CD14-positive monocyte (primary cell): ENCODE results near the gene CDT1. TPM values are rescaled to one million over a fixed set of nuclear protein-coding genes. Genes with fewer than 3 reads are reported as not detected.

Source experiments
- DNase-seq, 3 donors: peaks; one replicate each; pipeline ENCODE4 v3.0.0-alpha.2; 2011 to 2022
- H2AFZ ChIP-seq: 2 replicates; pipeline ENCODE4 v1.6.0; 2012; ENCODE audit warnings: mild to moderate bottlenecking, low read depth, low read length, inconsistent platforms; ENCODE audit not compliant: insufficient read depth, poor library complexity, severe bottlenecking
- H3K27ac ChIP-seq, 2 donors: 1 replicate in 1 of 2; 2 replicates in 1 of 2; pipeline ENCODE4 v1.5.1; 2012 to 2013; ENCODE audit warnings: low read length in 2 of 2, control low read depth in 1 of 2, inconsistent platforms in 1 of 2, low read depth in 1 of 2, mild to moderate bottlenecking in 1 of 2
- H3K27me3 ChIP-seq, 2 donors: one replicate each; pipeline versions ENCODE4 v1.6.0 to v1.6.1; 2011 to 2013; ENCODE audit warnings: low read length in 2 of 2; ENCODE audit not compliant: control insufficient read depth in 2 of 2, insufficient read depth in 2 of 2
- H3K36me3 ChIP-seq, 2 donors: replicated peaks in 1 of 2; 1 replicate in 1 of 2; 2 replicates in 1 of 2; pipeline versions ENCODE4 v1.5.1 to v1.6.1; 2012 to 2013; ENCODE audit warnings: low read length in 2 of 2, control low read depth in 1 of 2, inconsistent platforms in 1 of 2, mild to moderate bottlenecking in 1 of 2; ENCODE audit not compliant: insufficient read depth in 2 of 2, control insufficient read depth in 1 of 2
- H3K4me1 ChIP-seq, 2 donors: 1 replicate in 1 of 2; 2 replicates in 1 of 2; pipeline versions ENCODE4 v1.5.1 to v1.6.1; 2012 to 2013; ENCODE audit warnings: low read length in 2 of 2, control low read depth in 1 of 2, inconsistent platforms in 1 of 2, mild to moderate bottlenecking in 1 of 2, moderate library complexity in 1 of 2; ENCODE audit not compliant: insufficient read depth in 2 of 2, control insufficient read depth in 1 of 2
- H3K4me2 ChIP-seq: replicated peaks from 2 replicates; pipeline ENCODE3; 2012; ENCODE audit warnings: low read length, moderate library complexity, mild to moderate bottlenecking; ENCODE audit not compliant: poor library complexity, severe bottlenecking; ENCODE audit errors: extremely low read depth
- H3K4me3 ChIP-seq, 3 experiments: fragments of 200-600 bp in 1 of 3; sonication (generic) in 1 of 3; replicated peaks in 1 of 3; 1 replicate in 2 of 3; 2 replicates in 1 of 3; pipeline ENCODE4 v1.5.1; 2011 to 2013; ENCODE audit warnings: low read length in 3 of 3, mild to moderate bottlenecking in 3 of 3, control low read depth in 2 of 3, low read depth in 2 of 3, inconsistent platforms in 1 of 3, moderate library complexity in 1 of 3
- H3K79me2 ChIP-seq: 2 replicates; pipeline ENCODE4 v1.6.0; 2012; ENCODE audit warnings: mild to moderate bottlenecking, control low read depth, inconsistent platforms, low read length, moderate library complexity; ENCODE audit not compliant: insufficient read depth
- H3K9ac ChIP-seq: 2 replicates; pipeline ENCODE4 v1.6.0; 2017; ENCODE audit warnings: low read length, mild to moderate bottlenecking; ENCODE audit not compliant: insufficient read depth, poor library complexity, severe bottlenecking
- H3K9me3 ChIP-seq, 2 donors: replicated peaks in 1 of 2; 1 replicate in 1 of 2; 2 replicates in 1 of 2; pipeline versions ENCODE4 v1.5.1 to v1.6.1; 2012 to 2013; ENCODE audit warnings: low read length in 2 of 2, control low read depth in 1 of 2; ENCODE audit not compliant: control insufficient read depth in 1 of 2, insufficient read depth in 1 of 2
- H4K20me1 ChIP-seq: 2 replicates; pipeline ENCODE4 v1.6.0; 2012; ENCODE audit warnings: mild to moderate bottlenecking, low read length, control low read depth, moderate library complexity; ENCODE audit not compliant: insufficient read depth
- H3K27ac Mint-ChIP-seq, 7 donors: one replicate each; pipeline ENCODE4 v1.8.0; 2020; ENCODE audit warnings: mild to moderate bottlenecking in 7 of 7, mixed read lengths in 7 of 7, moderate library complexity in 6 of 7, inconsistent platforms in 2 of 7
- H3K27me3 Mint-ChIP-seq, 3 donors: one replicate each; pipeline ENCODE4 v1.8.0; 2021 to 2022; ENCODE audit warnings: low read depth in 3 of 3, mild to moderate bottlenecking in 3 of 3, mixed read lengths in 3 of 3, moderate library complexity in 3 of 3, inconsistent platforms in 1 of 3
- H3K36me3 Mint-ChIP-seq, 2 donors: one replicate each; pipeline ENCODE4 v1.8.0; 2020; ENCODE audit warnings: mixed read lengths in 2 of 2, inconsistent platforms in 1 of 2, mild to moderate bottlenecking in 1 of 2
- H3K4me1 Mint-ChIP-seq: one replicate; pipeline ENCODE4 v1.8.0; 2020; ENCODE audit warnings: mild to moderate bottlenecking, mixed read lengths
- H3K4me3 Mint-ChIP-seq, 2 donors: one replicate each; pipeline ENCODE4 v1.8.0; 2020; ENCODE audit warnings: mild to moderate bottlenecking in 2 of 2, mixed read lengths in 2 of 2, moderate library complexity in 1 of 2
- H3K9me3 Mint-ChIP-seq, 7 donors: one replicate each; pipeline ENCODE4 v1.8.0; 2020 to 2022; ENCODE audit warnings: mixed read lengths in 7 of 7, mild to moderate bottlenecking in 6 of 7, moderate library complexity in 6 of 7, inconsistent platforms in 2 of 7
- WGBS: methylation state at CpG from one replicate; pipeline ENCODE4 v1.1.5; 2013; ENCODE audit warnings: missing lambda C conversion rate; ENCODE audit not compliant: insufficient coverage; 5-methylcytosine and 5-hydroxymethylcytosine counted together
- intact Hi-C, 2 donors: fragments of 100-400 bp; cut with micrococcal nuclease; formaldehyde crosslinking; loops; one replicate each; pipeline versions ENCODE4 v1.15.0 to v1.15.1; 2023
- polyA plus RNA-seq, 3 donors: library from polyadenylated mRNA; depleted of rRNA in 1 of 3; unstranded in 2 of 3; stranded (reverse) in 1 of 3; fragments of 300-500 nt in 2 of 3; fragments of >200 nt in 1 of 3; fragmentation: Illumina TruSeq in 2 of 3; gene quantifications; 1 replicate in 2 of 3; 2 replicates in 1 of 3; pipeline ENCODE4 v1.2.3, GENCODE V29; 2012 to 2021
- TF ChIP-seq, protein P1 (sequence below): fragments of 200-600 bp; IDR thresholded peaks from one replicate; pipeline ENCODE4 v1.8.0; 2022; ENCODE audit warnings: antibody characterized with exemption, mild to moderate bottlenecking

Gene CDT1
- polyA plus RNA-seq, 3 donors = 0.07 to 0.24 (median 0.16) TPM

DNA sequence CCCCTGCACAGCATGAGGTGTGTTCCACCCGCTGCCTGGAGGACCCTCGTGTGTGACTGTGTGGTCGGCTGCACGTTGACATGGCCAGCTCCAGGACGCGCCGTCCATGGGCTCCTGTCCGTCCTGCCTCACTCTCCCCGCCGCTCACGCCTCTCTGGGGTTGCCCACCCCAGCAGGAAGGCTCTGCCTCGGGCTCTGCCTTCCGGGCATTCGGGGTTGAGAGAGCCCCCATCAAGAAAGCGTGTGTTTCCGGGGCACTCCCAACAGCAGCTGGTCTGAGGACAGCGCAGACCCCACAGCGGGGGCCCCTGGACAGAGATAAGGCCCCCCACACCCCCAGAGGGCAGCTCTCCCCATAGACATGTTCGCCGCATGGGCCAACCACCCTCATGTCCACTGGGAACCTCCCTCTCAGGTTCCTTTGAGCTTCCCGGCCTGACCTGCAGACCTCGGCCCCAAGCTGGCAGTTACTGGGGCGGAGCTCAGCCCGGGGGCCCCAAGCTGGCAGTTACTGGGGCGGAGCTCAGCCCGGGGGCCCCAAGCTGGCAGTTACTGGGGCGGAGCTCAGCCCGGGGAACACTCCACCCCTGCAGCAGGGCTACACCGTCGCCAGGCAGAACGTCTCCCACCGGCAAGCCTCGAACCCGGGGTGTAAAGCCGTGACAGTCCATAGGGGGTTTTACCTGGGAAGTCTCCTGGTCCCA, 10.2 kb upstream of the CDT1 start:
- Histone ChIP-seq H3K9ac (peak overlapping the region; percentile 25), H4K20me1 (no peaks in the 10 kb centered on the region), H2AFZ (peak overlapping the region; percentile 76), H3K4me3 (peak overlapping the region in 2 of 3 experiments; percentile 7 to 65), H3K4me1 (peaks cover 65 to 68% of the 10 kb centered on the region in 2 donors), H3K4me2 (peak overlapping the region; percentile 75), H3K27me3 (no peaks in the 10 kb centered on the region), H3K9me3 (no peaks in the 10 kb centered on the region), H3K36me3 (no peaks in the 10 kb centered on the region), H3K79me2 (peaks cover 40% of the 10 kb centered on the region), H3K27ac (no peak overlapping the region)
- WGBS = 8% methylated on average over 35 of the region's 35 CpGs
- Mint-ChIP-seq H3K4me1 (peaks cover 59% of the 10 kb centered on the region), H3K9me3 (no peaks in the 10 kb centered on the region), H3K4me3 (peak overlapping the region; percentile 47 to 80), H3K27me3 (peaks cover 0 to 10% (median 2%) of the 10 kb centered on the region in 3 donors), H3K27ac (no peak overlapping the region), H3K36me3 (no peaks in the 10 kb centered on the region)
- no peak for DNase-seq
- intact Hi-C loops = no loop called here
- TF ChIP-seq, protein P1, sequence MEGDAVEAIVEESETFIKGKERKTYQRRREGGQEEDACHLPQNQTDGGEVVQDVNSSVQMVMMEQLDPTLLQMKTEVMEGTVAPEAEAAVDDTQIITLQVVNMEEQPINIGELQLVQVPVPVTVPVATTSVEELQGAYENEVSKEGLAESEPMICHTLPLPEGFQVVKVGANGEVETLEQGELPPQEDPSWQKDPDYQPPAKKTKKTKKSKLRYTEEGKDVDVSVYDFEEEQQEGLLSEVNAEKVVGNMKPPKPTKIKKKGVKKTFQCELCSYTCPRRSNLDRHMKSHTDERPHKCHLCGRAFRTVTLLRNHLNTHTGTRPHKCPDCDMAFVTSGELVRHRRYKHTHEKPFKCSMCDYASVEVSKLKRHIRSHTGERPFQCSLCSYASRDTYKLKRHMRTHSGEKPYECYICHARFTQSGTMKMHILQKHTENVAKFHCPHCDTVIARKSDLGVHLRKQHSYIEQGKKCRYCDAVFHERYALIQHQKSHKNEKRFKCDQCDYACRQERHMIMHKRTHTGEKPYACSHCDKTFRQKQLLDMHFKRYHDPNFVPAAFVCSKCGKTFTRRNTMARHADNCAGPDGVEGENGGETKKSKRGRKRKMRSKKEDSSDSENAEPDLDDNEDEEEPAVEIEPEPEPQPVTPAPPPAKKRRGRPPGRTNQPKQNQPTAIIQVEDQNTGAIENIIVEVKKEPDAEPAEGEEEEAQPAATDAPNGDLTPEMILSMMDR = no peak

DNA sequence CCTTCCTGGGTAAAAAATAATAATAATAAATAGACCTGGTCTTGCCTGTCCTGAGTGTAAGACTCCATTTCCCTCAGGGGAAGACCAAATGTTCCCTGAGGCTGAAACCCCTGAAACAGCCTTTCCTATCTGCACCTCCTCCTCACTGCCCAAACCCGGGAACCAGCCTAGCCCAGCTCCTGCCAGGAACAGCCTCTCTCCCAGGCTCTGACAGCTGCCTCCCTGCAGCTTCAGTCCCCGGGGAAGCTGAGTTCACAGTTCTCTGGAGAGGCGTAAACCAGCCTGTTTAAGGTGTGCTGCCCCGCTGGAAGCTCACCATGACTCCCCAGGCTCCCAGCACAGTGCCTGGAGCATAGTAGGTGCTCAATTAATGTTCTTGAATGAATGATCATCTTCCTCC, 7.3 kb upstream of the CDT1 start:
- no peak for DNase-seq
- Histone ChIP-seq H3K27me3 (no peaks in the 10 kb centered on the region), H3K4me3 (no peak overlapping the region), H4K20me1 (no peaks in the 10 kb centered on the region), H3K27ac (no peak overlapping the region), H3K4me1 (peaks cover 59 to 62% of the 10 kb centered on the region in 2 donors), H3K36me3 (no peaks in the 10 kb centered on the region), H3K79me2 (peaks cover 50% of the 10 kb centered on the region), H3K9me3 (no peaks in the 10 kb centered on the region), H3K4me2 (no peak overlapping the region), H2AFZ (no peak overlapping the region), H3K9ac (no peak overlapping the region)
- intact Hi-C loops = no loop called here
- H3K9me3 Mint-ChIP-seq = no peaks in the 10 kb centered on the region
- TF ChIP-seq, protein P1 = no peak
- peaks cover 2 to 3% of the 10 kb centered on the region in 2 donors for H3K36me3 Mint-ChIP-seq
- H3K4me1 Mint-ChIP-seq = peaks cover 57% of the 10 kb centered on the region
- WGBS = 79% methylated on average over 2 of the region's 4 CpGs
- H3K27ac Mint-ChIP-seq = peak overlapping the region in 2 of 7 donors; percentile 35 to 64
- no peak overlapping the region for H3K4me3 Mint-ChIP-seq
- H3K27me3 Mint-ChIP-seq = peaks cover 0 to 10% (median 2%) of the 10 kb centered on the region in 3 donors
